NCI-H748 (cell line): ENCODE data around the gene TNFRSF25.
A peak's percentile ranks its signal among the peaks of the same experiment; 100 is the strongest.
"Not testable (repeated sequence)": the region's sequence is repeated elsewhere in the genome, so short reads cannot be mapped to it uniquely, and the experiment has no call there.

ENCODE experiments used
- DNase-seq: peaks from one replicate; lab custom pipeline; 2025; ENCODE audit not compliant: unreplicated experiment; lab: John Stamatoyannopoulos, UW

TNFRSF25 gene

GRCh38 chr1:6454856-6455751 is 10.9 kb downstream of the TNFRSF25 start:
- no peak for DNase-seq

- DNase-seq = not testable (repeated sequence)
These were observed 11.8 kb downstream of the TNFRSF25 start for GRCh38 chr1:6453895-6454855.

GRCh38 chr1:6450943-6451373 is 15.0 kb downstream of the TNFRSF25 start:
- no peak for DNase-seq

DNA sequence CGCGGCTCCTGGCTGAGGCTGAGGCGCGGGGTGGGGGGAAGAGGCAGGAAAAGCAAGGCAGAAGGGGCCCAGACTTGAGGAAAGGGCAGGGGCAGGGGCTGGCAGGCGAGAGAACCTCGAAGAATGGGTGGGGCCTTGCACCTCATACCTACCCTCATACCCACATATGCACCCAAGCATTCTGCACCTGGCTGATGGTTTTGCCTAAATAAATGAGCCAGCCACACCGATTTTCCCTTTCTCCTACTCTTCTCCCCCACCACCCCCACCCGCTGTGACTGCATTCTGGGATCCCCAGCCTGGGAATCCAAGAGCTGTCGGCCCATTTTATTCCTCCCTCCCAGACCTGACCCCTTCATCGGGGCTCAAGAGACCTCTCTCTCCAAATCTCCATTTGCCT is 15.5 kb downstream of the TNFRSF25 start:
- not testable (repeated sequence) for DNase-seq

- no peak for DNase-seq
These were observed 15.9 kb downstream of the TNFRSF25 start for GRCh38 chr1:6450005-6450450.

DNA sequence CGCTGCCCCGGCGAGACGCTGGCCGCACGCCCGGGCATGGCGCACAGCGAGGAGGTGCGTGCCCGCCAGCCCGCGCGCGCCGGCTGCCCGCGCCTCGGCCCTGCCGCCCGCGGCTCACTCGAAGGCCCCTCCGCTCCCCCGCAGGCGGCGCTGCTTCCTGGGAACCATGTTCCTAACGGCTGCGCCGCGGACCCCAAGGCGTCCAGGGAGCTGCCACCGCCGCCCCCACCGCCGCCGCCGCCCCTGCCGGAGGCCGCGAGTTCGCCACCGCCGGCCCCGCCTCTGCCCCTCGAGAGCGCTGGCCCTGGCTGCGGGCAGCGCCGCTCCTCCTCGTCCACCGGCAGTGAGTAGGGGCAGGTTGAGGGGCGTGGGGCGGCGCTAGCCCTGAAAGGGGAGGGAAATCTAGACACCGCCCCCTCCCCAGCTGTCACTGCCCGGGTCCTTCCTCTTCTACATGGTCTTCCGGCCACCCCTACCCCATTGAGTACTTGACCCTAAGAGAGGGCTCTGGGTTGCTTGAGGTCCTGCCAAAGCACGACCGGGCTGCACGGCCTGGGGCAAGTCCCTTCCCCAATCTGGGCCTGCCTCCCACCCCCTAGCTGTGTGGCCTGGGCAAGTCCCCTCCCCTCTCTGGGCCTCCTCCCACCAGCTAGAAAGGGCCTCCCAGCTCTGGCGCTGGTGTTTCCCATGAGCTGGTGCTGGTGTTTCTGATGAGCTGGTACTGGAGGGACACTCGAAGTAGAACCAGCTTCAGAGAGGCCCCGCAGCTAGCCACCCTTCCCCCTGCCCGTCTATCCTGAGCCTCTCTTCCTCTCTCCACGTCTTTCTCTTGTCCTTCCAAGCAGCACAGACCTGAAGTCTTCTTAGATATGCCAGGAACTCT is 17.0 kb downstream of the TNFRSF25 start:
- peak; percentile 63 for DNase-seq

GRCh38 chr1:6447818-6448748 is 17.9 kb downstream of the TNFRSF25 start:
- DNase-seq = peak; percentile 91

DNA sequence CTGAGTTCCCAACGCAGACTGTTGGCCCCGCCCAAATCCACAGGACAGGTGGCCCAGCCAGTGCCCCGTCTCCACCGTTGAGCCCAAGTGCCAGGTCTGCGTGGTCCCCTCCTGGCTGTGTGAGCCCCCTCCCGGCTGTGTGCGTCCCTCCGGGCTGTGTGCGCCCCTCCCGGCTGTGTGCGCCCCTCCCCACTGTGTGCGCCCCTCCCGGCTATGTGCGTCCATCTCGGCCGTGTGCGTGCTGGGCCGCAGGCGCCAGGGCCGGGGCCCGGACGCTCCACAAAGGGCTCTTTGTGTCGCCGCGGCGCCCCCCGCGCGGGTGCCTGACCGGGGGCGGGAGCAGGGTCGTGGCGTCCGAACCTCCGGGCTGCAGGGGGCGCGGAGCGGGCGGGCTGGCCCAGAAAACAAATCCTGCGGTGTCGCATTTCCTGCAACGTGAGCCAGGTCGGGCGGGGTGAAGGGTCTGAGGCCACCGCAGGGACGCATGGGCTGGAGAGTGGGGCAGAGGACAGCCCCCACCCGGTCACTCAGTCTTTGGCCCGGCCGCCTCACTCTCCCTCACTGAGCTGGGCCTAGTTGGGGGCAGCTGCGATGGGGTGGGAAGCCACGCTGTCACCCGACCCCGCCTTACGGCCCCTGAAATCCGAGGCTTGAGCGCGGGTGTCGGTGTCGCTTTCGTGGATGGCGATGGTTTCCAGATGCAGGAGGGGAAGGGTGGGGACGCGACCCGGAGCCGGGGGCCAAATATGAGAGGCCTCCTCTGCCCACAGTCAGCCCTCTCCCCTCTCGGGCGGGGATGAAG is 18.8 kb downstream of the TNFRSF25 start:
- peak; percentile 67 for DNase-seq

DNA sequence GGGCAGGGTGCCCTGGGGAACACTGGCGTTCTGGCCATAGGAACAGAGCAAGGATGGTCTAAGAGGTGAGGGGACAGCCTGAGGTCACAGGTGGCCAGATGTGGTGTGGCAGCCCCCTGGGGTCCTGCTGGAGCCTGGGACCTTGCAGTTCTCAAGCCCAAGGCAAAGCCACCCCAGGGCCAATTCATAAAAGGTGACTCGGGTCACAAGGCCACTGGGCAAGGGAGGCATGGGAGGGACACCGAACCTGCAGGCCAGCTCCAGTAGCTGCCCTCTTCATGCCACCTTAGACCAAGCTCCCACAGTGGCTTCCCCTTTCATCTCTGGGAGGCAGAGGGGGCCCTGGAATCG is 19.3 kb downstream of the TNFRSF25 start:
- no peak for DNase-seq

DNA sequence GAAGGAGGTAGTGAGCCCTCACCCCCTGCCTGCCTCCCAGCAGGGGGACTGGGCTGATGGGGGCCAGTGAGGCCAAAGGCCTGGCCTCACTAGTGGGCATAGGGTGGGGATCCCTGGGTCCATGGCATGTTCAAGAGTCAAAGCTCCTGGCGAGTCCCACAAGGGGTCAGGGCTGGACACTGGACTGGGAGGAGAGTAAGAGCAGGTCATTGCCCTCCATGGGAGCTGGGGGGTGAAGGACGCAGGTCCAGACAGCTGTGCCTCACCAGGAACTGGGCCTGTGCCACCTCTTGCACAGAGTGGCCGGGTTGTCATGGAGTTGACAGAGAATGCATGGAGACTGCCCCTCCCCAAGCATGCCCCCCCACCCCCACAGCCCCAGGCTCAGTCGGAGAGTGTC is 20.0 kb downstream of the TNFRSF25 start:
- DNase-seq = not testable (repeated sequence)

GRCh38 chr1:6445062-6445763 is 20.8 kb downstream of the TNFRSF25 start:
- DNase-seq = peak; percentile 3

- DNase-seq = no peak
These were observed 21.6 kb downstream of the TNFRSF25 start for GRCh38 chr1:6444377-6444776.

DNA sequence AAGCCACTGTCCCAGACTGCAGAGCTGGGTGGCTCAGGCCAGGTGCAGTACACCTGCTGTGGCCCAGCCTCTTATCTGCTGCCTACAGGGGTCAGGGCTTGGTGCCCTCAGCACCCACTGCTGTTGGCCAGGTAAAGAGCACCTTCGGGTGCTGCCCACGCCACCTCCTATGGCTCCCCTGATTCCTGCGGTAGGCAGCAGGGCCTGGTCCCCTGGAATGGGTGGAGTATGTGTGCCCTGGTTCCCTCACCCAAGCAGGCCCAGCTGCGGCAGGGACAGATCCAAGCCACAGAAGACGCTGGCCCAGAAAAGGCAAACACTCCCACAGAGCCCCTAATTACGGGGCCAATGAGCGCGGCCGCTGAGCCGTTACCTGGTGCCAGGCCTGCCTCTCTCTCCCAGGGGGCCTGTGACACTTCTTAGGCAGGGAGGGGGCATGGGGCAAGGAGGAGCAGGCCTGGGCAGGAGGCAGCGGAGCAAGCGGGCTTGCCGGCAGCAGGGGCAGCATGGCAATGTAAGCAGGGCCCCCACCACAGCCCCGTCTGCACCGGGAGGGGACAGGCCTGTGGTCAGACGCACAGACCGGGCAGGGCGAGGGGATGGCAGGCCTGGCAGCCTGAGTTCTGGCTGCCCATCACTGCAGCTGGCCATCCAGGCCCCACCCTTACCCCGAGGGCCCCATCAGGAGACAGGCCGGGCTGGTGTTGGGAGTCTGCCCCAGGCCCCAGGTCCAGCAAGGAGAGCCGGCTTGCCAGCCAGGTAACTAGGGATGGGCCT is 22.4 kb downstream of the TNFRSF25 start:
- DNase-seq = no peak

DNA sequence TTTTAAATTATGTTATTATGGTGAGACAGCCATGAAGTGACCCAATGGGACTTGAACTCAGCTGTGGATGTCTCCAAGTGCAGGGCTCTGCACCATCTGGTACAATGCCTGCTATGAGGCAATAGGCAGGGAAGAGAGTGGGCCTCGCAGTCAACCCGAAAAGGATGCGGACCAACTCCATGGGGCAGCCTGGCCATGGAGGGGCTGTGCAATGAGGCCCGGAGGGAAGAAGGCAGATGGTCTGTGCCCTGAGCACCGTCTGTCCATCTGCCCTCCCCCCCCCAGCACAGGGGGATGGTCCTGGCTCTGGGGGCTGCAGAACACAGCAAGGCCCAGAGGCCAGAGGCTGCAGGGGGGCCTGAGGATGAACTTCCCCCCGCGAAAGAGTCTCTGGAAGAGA is 24.4 kb downstream of the TNFRSF25 start:
- DNase-seq = no peak

DNA sequence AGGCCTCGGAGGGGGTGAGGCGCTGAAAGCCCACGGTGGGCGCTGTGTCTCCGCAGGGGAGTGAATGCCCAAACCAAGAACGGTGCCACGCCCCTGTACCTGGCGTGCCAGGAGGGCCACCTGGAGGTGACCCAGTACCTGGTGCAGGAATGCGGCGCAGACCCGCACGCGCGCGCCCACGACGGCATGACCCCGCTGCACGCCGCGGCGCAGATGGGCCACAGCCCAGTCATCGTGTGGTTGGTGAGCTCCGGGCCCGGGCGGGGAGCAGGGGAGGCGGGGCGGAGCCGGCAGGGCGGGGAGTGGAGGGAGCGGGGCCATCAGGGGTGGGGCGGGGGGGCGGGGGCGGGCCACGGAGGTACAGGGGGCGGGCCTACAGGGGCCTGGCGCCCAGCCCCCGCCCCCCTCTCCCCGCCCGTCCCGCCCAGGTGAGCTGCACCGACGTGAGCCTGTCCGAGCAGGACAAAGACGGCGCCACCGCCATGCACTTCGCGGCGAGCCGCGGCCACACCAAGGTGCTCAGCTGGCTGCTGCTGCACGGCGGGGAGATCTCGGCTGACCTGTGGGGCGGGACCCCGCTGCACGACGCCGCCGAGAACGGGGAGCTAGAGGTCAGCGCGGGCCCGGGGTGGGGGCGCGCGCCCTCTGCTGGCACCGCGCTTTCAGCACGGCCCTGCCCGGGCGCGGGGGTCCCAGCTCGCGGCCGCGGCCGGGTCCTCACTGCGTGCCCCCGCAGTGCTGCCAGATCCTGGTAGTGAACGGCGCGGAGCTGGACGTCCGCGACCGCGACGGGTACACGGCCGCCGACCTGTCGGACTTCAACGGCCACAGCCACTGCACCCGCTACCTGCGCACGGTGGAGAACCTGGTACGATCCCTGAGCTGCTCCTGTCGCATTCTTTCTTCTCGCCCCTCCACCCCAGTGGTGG is 25.5 kb downstream of the TNFRSF25 start:
- DNase-seq = peak; percentile 65

GRCh38 chr1:6438047-6438525 is 27.9 kb downstream of the TNFRSF25 start:
- DNase-seq = peak; percentile 68
